ENCODE data around the gene NME8.

DNA sequence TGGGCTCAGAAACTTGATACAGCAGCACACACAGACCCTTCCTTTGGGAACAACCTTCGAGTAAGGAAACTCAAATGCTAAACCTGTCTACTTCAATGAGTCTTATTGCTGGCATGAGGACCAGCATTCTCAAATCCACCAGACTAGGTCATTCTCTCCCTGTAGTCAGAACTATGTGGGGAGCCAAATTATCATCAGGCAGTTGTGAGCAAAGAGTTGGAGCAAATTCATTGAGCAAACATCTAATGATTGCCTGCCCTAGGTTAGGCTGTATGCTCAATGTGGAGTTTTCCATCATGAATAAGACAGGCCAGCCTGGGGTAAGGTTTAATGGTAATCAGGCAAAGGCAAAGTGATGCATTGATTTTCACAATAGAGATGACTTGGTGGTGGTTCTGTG lies 75.6 kb downstream of the NME8 start:
- TF ChIP-seq, protein P1, sequence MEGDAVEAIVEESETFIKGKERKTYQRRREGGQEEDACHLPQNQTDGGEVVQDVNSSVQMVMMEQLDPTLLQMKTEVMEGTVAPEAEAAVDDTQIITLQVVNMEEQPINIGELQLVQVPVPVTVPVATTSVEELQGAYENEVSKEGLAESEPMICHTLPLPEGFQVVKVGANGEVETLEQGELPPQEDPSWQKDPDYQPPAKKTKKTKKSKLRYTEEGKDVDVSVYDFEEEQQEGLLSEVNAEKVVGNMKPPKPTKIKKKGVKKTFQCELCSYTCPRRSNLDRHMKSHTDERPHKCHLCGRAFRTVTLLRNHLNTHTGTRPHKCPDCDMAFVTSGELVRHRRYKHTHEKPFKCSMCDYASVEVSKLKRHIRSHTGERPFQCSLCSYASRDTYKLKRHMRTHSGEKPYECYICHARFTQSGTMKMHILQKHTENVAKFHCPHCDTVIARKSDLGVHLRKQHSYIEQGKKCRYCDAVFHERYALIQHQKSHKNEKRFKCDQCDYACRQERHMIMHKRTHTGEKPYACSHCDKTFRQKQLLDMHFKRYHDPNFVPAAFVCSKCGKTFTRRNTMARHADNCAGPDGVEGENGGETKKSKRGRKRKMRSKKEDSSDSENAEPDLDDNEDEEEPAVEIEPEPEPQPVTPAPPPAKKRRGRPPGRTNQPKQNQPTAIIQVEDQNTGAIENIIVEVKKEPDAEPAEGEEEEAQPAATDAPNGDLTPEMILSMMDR (IDR thresholded peaks at IDR 0.05; ENCODE audit: low read length), result no peak
- TF ChIP-seq EZH2 (optimal IDR thresholded peaks at IDR 0.05; ENCODE audit: low read depth, low read length), result no peak
